Measurements from ENCODE around the gene DOC2A.

Gene DOC2A

GRCh38 chr16:29994600-29995323, 16.1 kb downstream of the DOC2A start:
- H3K36me3 ChIP-seq = peaks cover 45% of the 10 kb centered on the region
- peak overlapping the region; percentile 100 for H3K4me3 ChIP-seq (ENCODE audit: low read depth in 1 of 2, low read length in 1 of 2)

GRCh38 chr16:29993903-29994599, 16.8 kb downstream of the DOC2A start:
- Histone ChIP-seq H3K36me3 (peaks cover 45% of the 10 kb centered on the region), H3K9me3 (no peaks in the 10 kb centered on the region), H3K4me3 (ENCODE audit: low read depth in 1 of 2, low read length in 1 of 2) (peak overlapping the region in 1 of 2 experiments; percentile 100), H3K27ac (peak overlapping the region; percentile 80), H3K27me3 (no peaks in the 10 kb centered on the region), H3K4me1 (ENCODE audit: control insufficient read depth in 1 of 2, insufficient read depth in 1 of 2, low read depth in 1 of 2, low read length in 1 of 2) (peaks cover 19 to 25% of the 10 kb centered on the region in 2 experiments)
- TF ChIP-seq CTCF (IDR thresholded peaks at IDR 0.05) = no peak

More at GRCh38 chr16:29994600-29995323, 16.1 kb downstream of the DOC2A start:
- no peaks in the 10 kb centered on the region for H3K27me3 ChIP-seq
- H3K9me3 ChIP-seq = no peaks in the 10 kb centered on the region
- no peak for TF ChIP-seq CTCF (IDR thresholded peaks at IDR 0.05)
- peaks cover 19 to 25% of the 10 kb centered on the region in 2 experiments for H3K4me1 ChIP-seq (ENCODE audit: control insufficient read depth in 1 of 2, insufficient read depth in 1 of 2, low read depth in 1 of 2, low read length in 1 of 2)
- peak overlapping the region; percentile 80 for H3K27ac ChIP-seq

GRCh38 chr16:29993191-29993902, 17.5 kb downstream of the DOC2A start:
- TF ChIP-seq CTCF (IDR thresholded peaks at IDR 0.05) = no peak
- no peak overlapping the region for H3K27ac ChIP-seq
- peaks cover 51% of the 10 kb centered on the region for H3K36me3 ChIP-seq
- H3K4me1 ChIP-seq (ENCODE audit: control insufficient read depth in 1 of 2, insufficient read depth in 1 of 2, low read depth in 1 of 2, low read length in 1 of 2) = peaks cover 19 to 25% of the 10 kb centered on the region in 2 experiments
- no peak overlapping the region for H3K4me3 ChIP-seq (ENCODE audit: low read depth in 1 of 2, low read length in 1 of 2)
- no peaks in the 10 kb centered on the region for H3K27me3 ChIP-seq
- H3K9me3 ChIP-seq = no peaks in the 10 kb centered on the region

GRCh38 chr16:29992344-29992967, 18.4 kb downstream of the DOC2A start:
- no peaks in the 10 kb centered on the region for H3K9me3 ChIP-seq
- peaks cover 60% of the 10 kb centered on the region for H3K36me3 ChIP-seq
- H3K4me3 ChIP-seq (ENCODE audit: low read depth in 1 of 2, low read length in 1 of 2) = no peak overlapping the region
- no peak overlapping the region for H3K27ac ChIP-seq
- peaks cover 19 to 25% of the 10 kb centered on the region in 2 experiments for H3K4me1 ChIP-seq (ENCODE audit: control insufficient read depth in 1 of 2, insufficient read depth in 1 of 2, low read depth in 1 of 2, low read length in 1 of 2)
- no peak for TF ChIP-seq CTCF (IDR thresholded peaks at IDR 0.05)
- H3K27me3 ChIP-seq = no peaks in the 10 kb centered on the region

- Histone ChIP-seq H3K36me3 (peaks cover 69% of the 10 kb centered on the region), H3K9me3 (no peaks in the 10 kb centered on the region), H3K27me3 (no peaks in the 10 kb centered on the region), H3K4me1 (ENCODE audit: control insufficient read depth in 1 of 2, insufficient read depth in 1 of 2, low read depth in 1 of 2, low read length in 1 of 2) (peaks cover 14 to 21% of the 10 kb centered on the region in 2 experiments), H3K4me3 (ENCODE audit: low read depth in 1 of 2, low read length in 1 of 2) (no peak overlapping the region), H3K27ac (no peak overlapping the region)
- no peak for TF ChIP-seq CTCF (IDR thresholded peaks at IDR 0.05)
Observed at GRCh38 chr16:29991571-29991904, 19.3 kb downstream of the DOC2A start.

Data from neutrophil (primary cell).